ENCODE data around the gene FOXC2. TPM values are rescaled to one million over a fixed set of nuclear protein-coding genes. Genes with fewer than 3 reads are reported as not detected.

The FOXC2 gene
- total RNA-seq, 2 experiments from 2014 or later: not detected

DNA sequence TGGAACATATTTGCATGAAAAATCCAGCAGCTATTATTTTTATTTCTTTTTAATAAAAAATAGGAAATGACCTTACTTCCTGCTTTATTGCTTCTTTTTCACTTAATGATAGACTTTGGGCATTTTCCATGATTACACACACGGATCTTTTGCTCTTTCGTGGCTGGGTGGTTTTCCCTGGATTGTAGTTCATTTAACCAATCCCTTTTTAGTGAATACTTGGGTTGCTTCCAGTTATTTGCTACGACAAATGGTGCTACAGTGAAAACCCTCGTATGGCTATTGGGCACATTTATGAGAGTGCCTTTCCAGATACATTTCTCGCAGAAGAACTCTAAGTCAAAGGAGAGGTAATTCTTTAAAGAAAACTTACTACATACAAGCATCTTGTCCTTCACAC lies 50.3 kb downstream of the FOXC2 start:
- no peaks in the 10 kb centered on the region for H3K9me3 Mint-ChIP-seq
- H3K27ac Mint-ChIP-seq: no peak overlapping the region
- no peaks in the 10 kb centered on the region for H3K4me1 Mint-ChIP-seq (ENCODE audit: low read depth)
- TF ChIP-seq, protein P1, sequence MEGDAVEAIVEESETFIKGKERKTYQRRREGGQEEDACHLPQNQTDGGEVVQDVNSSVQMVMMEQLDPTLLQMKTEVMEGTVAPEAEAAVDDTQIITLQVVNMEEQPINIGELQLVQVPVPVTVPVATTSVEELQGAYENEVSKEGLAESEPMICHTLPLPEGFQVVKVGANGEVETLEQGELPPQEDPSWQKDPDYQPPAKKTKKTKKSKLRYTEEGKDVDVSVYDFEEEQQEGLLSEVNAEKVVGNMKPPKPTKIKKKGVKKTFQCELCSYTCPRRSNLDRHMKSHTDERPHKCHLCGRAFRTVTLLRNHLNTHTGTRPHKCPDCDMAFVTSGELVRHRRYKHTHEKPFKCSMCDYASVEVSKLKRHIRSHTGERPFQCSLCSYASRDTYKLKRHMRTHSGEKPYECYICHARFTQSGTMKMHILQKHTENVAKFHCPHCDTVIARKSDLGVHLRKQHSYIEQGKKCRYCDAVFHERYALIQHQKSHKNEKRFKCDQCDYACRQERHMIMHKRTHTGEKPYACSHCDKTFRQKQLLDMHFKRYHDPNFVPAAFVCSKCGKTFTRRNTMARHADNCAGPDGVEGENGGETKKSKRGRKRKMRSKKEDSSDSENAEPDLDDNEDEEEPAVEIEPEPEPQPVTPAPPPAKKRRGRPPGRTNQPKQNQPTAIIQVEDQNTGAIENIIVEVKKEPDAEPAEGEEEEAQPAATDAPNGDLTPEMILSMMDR (IDR thresholded peaks at IDR 0.05): no peak
- no peak overlapping the region for H3K4me3 Mint-ChIP-seq
- intact Hi-C loops (cut with micrococcal nuclease): no loop called here
- H3K36me3 Mint-ChIP-seq (ENCODE audit: low read depth): no peaks in the 10 kb centered on the region
- no peak for ATAC-seq
- DNase-seq: no peak
- CTCF ChIA-PET: no interaction called here
- no peaks in the 10 kb centered on the region for H3K27me3 Mint-ChIP-seq
- POLR2A ChIA-PET: interaction anchor here (0.7 kb wide), 1 partner anchor 1154 kb away, joined by 3 read pairs; no protein-coding TSS in a partner anchor

DNA sequence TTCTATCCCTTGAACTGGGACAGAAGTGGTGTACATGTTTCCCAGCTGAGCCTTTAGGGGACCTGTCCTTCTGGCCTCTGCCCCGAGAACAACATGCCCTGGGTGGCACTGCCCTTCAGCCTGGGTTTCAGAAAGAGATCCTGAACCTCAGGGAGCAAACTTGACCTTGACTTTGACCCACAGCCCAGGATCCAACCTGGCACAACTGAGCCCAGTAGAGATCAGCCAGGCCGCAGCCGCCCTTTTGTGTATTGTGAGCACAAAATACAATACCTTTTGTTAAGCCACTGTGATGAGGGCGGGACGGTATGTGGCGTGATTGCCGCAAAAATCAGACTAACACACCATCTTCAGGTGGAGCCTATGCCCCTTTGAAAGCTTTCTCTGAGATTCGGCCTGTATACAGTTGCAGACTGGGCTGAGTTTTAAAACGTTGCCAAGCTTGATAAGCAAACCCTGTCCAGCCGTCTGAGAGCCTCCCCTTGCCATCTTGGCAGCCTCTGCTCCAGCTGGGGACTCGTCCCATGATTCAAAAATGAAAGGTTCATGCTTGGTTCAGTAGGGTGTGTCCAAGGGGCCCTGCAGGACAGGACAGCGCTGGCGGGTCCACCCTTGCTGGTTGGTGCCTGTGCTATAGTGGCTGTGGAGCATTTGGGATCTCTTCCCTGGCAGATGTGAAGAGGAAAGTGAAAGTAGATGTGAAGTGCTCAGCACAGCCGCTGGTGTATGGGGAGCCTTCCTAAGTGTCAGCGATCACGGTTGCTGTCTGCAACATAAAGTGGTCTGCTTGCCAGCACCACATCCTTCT lies 52.0 kb downstream of the FOXC2 start:
- peaks cover 7% of the 10 kb centered on the region for H3K27me3 Mint-ChIP-seq
- no peak overlapping the region for H3K4me3 Mint-ChIP-seq
- no peak overlapping the region for H3K27ac Mint-ChIP-seq
- H3K4me1 Mint-ChIP-seq (ENCODE audit: low read depth): no peaks in the 10 kb centered on the region
- CTCF ChIA-PET: no interaction called here
- POLR2A ChIA-PET: no interaction called here
- intact Hi-C loops (cut with micrococcal nuclease): no loop called here
- DNase-seq (no peak), ATAC-seq (no peak)
- no peaks in the 10 kb centered on the region for H3K9me3 Mint-ChIP-seq
- H3K36me3 Mint-ChIP-seq (ENCODE audit: low read depth): no peaks in the 10 kb centered on the region
- TF ChIP-seq, protein P1 (IDR thresholded peaks at IDR 0.05): no peak

Other genes starting within 250 kb of the FOXC2 start
- not detected for gene FOXF1, start 56.3 kb upstream of the FOXC2 start, total RNA-seq
- 10 to 100 TPM; 19.3 to 22.3 TPM for gene MTHFSD, start 11.6 kb upstream of the FOXC2 start, total RNA-seq
- not detected for gene FOXL1, start 11.7 kb downstream of the FOXC2 start, total RNA-seq